Amniotic epithelial cell (primary cell): ENCODE data around the gene FRS2.

Experiments
- DNase-seq: peaks from one replicate; pipeline ENCODE4 v3.0.0-alpha.2; 2010; ENCODE audit warnings: low read depth

Gene FRS2

GRCh38 chr12:69502345-69503081 is 32.3 kb downstream of the FRS2 start:
- DNase-seq, result peak; percentile 84

- no peak for DNase-seq
These were observed 37.9 kb downstream of the FRS2 start for GRCh38 chr12:69508091-69508490.

GRCh38 chr12:69508621-69509020 is 38.4 kb downstream of the FRS2 start:
- no peak for DNase-seq

GRCh38 chr12:69509308-69509736 is 39.1 kb downstream of the FRS2 start:
- DNase-seq, result no peak

- no peak for DNase-seq
These were observed 40.0 kb downstream of the FRS2 start for GRCh38 chr12:69509904-69510827.

DNA sequence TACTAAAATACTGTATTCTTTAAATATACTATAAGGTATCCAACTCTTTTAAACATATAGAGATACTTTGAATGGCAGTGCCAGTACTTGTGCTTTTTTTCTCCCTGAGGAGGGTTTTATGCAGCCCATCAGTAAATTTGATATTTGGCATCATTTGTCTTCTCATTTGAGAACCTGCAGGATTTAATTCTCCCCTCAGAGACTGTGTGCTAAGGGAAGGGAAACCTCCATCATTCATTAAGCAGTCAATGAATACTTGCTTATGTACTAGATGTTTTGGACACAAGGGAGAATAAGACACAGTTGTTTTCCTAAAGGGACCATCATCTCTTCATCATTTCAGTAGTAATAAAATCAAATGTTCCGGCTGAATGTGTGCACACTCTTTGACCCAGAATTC is 40.8 kb downstream of the FRS2 start:
- DNase-seq, result no peak

- DNase-seq, result no peak
These were observed 41.5 kb downstream of the FRS2 start for GRCh38 chr12:69511469-69512267.

- peak; percentile 86 for DNase-seq
These were observed 42.6 kb downstream of the FRS2 start for GRCh38 chr12:69512820-69513219.

DNA sequence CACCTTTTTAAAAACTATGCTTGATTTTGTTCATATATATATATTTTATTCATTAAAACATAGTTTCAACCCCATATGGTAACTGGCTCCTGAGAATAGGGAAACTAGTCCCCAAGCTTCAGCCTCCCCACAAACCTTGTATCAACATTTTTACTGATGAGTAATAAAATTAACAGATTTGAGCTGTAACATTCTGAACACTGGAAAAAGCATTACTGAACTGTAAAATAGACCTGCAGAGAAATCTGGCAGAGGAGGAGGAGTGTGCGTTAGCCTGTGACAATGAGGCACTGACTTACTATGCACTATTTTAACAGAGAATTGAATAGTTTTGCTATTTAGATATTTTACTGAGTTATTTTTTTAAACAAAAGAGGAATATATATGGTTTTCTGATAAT is 43.1 kb downstream of the FRS2 start:
- no peak for DNase-seq

GRCh38 chr12:69514111-69514510 is 43.9 kb downstream of the FRS2 start:
- no peak for DNase-seq

DNA sequence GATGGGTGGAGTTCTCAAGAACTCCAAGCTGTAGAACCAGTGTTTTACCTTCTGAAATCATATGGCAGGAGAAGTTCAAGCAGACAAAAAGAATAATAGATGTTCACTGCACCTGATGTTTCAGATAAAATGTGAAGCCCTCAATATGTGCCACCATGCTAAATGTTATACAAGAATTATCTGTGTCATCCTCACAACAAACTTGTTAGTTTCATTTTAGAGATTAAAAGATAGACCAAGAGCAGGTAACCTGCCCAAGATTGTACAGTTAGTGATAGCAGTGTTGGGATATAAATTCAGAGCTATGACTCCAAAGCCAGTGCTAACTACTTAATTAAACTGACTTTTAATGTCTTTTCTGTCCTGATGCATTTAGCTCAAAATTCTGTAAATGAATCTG is 44.7 kb downstream of the FRS2 start:
- no peak for DNase-seq

DNA sequence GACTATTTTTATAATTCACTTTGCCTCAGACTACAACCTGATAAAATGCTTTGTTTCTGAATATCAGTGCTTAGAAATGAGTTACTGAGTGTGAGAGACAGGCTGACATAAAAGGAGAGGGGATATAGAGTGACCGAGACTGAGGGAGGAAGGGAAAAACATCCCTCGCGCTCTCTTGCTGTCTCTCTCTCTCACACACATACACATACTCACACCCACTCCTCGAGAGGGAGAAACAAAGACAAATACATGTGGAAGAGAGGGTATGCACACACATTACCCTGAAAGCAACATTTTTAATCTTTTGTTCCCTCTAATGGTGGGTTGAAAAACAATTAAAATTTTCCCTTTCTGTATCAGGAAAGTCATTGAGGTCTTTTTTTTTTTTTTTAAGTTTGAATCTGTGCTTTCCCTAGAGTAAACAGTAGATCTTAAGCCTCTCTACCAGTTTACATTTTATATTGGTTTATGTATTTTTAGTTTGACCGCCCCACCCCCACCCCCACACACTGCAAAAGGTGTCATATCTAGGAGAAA is 45.3 kb downstream of the FRS2 start:
- no peak for DNase-seq

DNA sequence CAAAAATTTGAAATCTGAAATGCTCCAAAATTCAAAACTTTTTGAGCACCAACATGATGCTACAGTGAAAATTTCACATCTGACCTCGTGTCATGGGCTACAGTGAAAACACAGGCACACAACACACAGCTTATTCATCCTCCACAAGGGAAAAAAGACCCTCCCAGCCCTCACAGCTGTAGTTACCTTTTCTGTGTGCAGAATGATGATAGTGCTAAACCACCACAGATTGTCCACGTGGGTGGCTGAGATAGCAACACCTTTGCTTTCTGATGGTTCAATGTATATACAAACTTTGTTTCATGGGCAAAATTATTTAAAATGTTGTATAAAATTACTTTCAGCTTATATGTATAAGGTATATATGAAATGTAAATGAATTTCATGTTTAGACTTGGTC is 46.8 kb downstream of the FRS2 start:
- DNase-seq, result no peak

DNA sequence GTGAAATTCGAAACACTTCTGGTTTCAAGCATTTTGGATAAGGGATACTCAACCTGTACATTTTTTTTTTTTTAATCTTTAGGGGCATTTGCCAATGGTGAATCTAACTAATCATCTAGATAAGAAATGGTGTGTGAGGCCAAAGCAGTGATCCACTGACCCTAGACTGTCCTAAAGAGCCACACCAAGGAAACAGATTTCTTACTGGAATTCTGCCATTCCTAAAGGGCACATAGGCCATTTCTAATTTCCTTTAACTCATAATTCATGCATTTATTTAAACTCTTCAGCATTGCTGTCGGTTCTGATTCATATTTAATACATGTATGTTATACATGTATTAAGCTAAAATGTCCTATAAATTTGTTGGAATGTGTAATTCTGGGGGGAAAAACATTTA is 47.2 kb downstream of the FRS2 start:
- no peak for DNase-seq

- peak; percentile 41 for DNase-seq
These were observed 49.7 kb downstream of the FRS2 start for GRCh38 chr12:69519871-69520270.

DNA sequence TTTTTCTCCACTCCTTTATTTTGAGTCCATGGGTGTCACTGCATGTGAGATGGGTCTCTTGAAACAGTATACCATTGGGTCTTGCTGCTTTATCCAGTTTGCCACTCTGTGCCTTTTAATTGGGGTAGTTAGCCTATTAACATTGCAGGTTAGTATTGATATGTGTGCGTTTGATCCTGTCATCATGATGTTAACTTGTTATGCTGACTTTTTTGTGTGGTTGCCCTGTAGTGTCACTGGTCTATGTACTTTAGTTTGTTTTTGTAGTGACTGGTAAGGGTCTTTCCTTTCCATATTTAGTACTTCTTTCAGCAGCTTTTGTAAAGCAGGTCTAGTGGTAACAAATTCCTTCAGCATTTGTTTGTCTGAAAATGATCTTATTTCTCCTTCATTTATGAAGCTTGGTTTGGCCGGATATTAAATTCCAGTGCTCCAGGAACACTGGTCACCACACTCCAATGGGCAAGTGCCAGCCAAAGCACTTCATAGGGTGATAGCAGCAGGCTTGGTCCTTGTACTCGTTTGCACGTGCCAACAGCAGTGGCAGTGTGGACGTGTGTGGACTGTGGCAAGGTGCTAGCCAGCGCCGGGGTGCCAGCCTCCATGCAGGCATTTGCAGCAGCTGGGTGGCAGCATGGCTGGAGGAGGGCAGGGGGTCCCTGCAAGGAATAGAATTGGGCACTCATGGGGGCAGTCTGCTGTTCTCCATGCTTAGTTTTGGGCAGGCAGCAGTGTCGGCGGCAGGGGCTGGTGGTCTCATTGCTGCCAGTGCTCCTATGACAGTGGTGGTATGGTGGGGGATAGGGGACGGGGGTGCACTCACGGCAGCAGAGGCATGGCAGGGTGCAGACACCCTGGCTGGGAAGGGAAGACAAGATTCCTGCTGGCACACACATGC is 53.5 kb downstream of the FRS2 start:
- DNase-seq, result no peak

GRCh38 chr12:69524331-69524630 is 54.1 kb downstream of the FRS2 start:
- no peak for DNase-seq

DNA sequence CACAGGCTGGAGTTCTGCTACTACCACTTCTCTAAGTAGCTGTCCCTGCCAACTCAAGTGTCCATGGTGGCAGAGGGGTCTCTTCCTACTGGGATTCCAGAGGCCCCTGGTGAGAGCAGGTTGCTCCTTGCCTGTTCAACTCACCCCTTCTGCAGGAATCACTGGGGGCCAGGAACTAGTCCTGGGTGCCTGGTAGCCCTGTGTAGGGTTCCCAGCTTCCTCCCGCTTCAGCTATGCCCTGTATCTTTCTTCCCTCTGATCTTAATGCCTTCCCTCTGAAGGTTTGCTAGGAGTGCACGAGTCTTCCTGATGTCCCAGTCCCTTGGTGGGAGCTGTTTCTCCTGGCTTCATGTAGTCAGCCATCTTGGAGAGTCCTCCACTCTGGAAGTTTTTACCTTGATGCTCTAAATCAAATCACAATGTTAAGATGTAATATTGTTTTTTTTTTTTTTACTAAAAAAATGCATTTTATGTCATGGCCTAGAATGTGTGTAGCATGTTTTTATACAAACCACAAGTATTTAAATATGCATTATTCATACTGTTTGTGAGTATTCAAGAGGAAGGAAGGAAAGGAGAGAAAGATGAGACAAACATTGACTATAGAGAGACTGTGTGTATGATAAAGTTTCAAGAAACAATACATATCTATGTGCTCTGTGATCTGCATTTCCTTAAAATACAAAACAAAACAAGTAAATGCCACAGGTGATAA is 54.7 kb downstream of the FRS2 start:
- no peak for DNase-seq

DNA sequence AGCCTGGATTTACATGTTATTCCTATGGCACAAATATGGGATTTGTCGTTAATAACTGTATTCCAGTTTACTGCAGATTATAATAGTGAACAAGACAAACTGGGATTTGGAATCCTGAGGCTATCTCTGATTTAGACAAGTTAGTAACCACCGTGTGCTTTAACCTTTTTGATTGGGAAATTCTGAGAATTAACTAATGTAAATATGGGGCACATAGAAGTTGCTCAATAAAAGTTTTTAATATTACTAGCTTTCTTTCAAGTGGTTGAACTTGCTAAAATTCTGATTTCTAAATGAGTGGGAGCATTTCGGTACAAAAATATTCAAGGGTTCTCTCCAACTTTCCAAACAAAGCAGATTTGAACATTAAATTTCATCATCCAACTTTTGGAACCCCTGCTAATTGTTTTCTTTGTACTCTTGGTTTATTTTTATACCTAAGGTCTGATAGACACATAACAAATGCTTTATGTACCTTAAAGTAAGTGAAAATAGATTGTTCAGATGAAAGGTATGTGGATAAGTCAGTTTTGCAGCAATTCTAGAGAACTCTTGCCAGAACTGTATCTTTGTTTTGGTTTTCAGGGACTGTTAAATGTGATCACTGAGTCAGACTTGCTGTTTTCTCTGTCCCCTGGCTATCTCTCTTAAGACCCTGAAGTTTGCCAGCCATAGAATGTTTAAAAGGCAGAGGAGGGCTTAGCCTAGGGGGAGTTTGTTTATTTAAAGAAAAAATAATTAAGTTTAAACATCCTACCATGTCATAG is 57.5 kb downstream of the FRS2 start:
- DNase-seq, result peak; percentile 85

DNA sequence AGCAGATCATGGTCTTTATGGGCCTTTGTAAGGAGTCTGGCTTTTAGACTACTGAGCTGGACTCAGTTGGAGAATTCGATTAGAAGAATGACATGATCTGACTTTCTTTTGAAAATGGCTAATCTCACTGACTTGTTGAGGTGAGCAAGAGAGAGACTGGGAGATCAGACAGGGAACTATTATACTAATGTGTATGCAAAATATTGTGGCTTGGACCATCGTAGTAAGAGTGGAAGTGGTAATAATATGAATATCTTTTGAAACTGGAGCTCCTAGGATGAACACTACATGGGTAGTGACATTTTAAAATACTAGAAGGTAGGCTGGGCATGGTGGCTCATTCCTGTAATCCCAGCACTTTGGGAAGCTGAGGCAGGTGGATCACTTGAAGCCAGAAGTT is 58.8 kb downstream of the FRS2 start:
- no peak for DNase-seq
